Astrocyte (in vitro differentiated cells and primary cell): ENCODE results near the gene TMEM270.

Experiments used
- CTCF ChIP-seq: IDR thresholded peaks from 2 replicates; pipeline ENCODE4 v1.5.1; 2011; ENCODE audit warnings: low read depth, mild to moderate bottlenecking, inconsistent platforms, low read length, moderate library complexity; ENCODE audit not compliant: insufficient read depth
- EZH2 ChIP-seq: IDR thresholded peaks from 2 replicates; pipeline ENCODE4 v1.6.1; 2012; ENCODE audit warnings: mild to moderate bottlenecking, low read length, inconsistent platforms; ENCODE audit not compliant: insufficient read depth

- TF ChIP-seq CTCF: no peak
- no peak for TF ChIP-seq EZH2
Observed at GRCh38 chr7:73869011-73869798, 8.2 kb downstream of the TMEM270 start.
